NCI-H460 (cell line): ENCODE measurements around the gene PGC. TPM values are rescaled to one million over a fixed set of nuclear protein-coding genes. Genes with fewer than 3 reads are reported as not detected.
A peak's percentile ranks its signal among the peaks of the same experiment; 100 is the strongest.

Experiments used
- DNase-seq: peaks from one replicate; pipeline ENCODE4 v3.0.0-alpha.2; 2016; ENCODE audit warnings: low read depth; ENCODE audit errors: extremely low read depth
- total RNA-seq: library from RNA; depleted of rRNA; stranded (reverse); fragments of >200 nt; shearing (Covaris generic); gene quantifications from 2 replicates; pipeline ENCODE4 v1.2.3, GENCODE V29; 2014

The PGC gene
- total RNA-seq, 1 experiment from 2014 or later = not detected

- DNase-seq = no peak
These were observed 3.2 kb upstream of the PGC start for GRCh38 chr6:41750374-41750773.

GRCh38 chr6:41748542-41748941, 1.3 kb upstream of the PGC start:
- no peak for DNase-seq

DNA sequence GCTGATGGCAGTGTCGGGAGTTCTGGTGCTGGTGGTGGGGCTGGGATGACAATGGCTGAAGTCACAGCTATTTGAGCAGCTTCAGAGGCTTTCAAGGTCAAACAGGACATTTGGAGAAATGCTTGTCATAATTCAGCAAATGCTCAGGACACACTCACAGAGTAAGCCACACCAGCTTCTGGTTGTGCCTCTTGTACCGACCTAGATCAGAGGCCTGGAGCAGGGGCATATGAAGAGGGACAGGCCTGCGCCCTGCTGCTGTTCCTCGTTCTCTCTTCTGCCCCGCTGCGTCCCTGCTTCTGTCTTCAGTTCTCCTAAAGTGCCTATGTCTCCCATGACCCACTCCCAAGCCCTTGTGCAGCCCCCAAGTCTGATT, 893 bp upstream of the PGC start:
- no peak for DNase-seq

DNA sequence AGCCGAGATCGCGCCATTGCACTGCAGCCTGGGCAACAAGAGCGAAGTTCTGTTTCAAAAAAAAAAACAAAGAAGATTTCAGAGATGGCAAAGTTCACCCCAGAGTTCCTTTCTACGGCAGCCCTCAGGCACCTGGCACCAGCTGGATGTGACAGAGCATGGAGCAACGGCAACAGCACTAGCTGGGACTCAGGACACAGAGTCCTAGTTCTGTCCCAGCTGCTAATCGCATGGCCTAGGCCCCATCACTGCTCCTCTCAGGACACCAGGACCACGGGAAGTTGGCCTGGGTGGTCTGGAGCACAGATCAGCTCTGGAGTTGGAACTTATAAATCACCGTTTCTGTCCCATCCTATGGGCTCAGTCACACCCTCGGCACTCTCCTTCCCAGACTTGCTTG, 1.1 kb downstream of the PGC start:
- no peak for DNase-seq

- no peak for DNase-seq
These were observed 2.9 kb downstream of the PGC start for GRCh38 chr6:41744236-41744787.

DNA sequence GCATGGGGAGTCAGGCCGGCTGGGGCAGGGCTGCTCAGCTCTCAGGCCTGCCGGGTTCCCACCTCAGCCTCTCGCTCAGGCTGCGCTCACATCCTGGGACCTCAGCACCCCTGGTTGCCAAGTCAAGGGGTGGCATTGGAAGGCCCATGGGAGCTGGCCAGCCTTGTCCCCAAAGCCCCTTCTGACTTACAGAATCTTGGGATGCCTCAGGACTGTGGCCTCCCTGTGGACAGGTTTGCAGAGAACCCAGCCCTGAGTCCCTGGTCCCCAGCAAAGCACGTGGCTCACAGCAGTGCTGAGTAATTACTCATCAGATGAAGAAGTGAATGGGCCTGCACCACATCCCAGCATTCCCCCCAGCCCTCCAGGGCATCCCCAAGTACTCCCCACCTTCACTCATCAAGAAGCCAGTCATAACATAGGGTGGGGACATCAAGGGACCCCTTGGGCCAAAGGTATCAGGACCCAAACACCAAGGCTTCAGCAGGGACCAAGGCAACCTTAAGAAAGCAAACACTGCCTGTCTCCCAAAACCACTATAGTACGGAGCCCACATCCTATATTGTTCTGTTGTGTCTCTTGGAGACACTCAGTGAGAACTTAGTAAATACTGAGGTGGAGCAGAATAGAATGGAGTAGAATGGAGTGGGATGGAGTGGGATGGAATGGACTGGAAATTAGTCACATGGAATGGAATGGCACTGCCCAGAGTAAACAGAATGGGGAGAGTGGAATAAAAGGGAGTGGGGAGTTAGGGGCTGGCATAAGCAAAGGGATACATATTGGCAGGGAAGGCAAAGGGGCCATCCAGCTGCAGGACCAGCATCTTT, 3.6 kb downstream of the PGC start:
- DNase-seq = no peak

DNA sequence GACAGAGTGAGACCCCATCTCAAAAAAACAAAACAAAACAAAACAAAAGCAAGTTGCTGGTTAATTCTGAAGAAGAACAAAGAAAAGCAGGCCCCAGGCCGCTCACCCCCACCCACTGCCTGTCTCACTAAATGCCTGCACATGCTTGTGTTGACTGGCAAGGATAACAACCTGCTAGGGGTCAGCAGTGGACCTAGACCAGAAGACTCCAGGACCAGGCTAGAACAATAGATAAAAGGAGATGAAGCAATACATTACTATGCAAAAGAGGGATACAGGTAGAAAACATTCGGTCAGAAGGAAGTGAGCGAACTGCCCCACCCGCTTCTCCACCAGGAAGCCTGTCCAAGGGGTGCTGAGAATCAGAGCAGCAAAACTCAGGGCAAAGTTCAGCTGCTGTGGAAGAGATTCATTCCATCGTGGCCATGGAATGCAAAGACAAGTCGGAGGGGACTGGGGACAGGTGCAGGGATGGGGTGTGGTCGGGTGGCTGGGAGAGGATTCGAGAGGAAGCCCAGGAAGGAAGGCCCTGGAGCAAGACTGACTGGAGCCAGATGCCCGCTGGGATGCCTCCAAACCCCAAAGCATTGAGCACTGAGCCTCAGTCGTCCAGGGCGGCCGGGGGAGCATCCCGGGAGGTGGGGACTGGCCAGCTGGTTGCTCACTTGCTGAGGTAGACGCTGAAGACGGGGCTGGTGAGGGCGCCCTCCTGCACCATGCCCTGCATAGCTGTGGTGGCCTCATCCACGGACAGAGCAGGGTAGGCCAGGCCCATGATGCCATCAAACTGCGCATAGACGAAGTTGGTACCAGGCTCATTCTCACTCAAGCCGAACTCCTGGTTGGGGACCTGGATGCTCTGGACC, 5.3 kb downstream of the PGC start:
- DNase-seq = no peak

DNA sequence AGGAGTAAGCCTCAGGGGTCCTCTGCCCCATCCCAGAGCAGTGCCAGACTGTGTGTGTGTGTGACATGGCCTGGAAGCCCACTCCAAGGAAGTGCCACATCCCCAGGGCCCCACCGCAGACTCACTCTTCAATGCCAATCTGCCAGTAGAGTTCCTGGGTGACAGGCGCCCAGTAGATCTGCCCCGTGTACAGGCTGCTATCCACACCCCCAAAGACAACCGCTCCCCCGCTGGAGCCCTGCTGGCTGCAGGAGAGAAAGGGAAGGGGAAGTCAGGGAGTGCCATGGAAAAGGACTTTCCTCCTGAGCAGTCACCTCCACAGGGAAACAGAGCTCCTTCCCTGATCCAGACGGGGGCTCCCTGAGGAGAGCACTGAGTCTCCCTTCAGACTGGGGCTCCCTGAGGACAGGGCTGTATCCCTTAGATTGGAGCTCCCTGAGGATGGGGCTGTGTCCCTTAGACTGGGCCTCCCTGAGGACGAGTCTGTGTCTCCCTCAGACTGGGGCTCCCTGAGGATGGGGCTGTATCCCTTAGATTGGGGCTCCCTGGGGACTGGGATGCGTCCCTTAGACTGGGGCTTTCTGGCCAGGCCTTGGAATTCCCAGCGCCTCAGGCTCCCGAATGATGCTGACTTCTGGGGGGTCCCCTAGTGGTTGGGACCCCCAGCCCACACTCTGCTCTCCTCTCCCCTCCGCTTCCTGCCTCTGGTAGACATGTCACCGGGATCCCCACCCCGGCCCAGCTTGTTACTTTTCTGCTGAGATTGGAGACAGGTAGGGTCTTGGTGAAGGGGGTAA, 6.6 kb downstream of the PGC start:
- DNase-seq = no peak

DNA sequence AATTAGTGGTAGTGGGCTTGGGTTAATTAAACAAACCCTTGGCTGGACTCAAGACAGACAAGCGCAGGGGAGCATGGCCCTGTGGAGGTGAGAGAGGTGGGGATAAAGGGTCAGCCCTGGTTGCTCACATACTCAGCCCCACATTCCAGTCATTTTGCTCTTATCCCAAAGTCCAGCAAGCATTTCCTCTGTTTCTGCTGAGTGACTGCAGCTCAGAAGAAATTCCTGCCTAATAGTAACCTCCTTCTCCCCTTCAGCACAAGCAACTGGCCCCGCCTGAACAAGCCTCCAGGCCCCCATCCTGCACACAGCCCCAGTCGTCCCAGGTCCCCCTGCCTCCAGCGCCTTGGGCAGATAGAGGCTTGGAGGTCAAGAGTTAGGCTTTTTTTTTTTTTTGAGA, 8.2 kb downstream of the PGC start:
- DNase-seq = no peak

DNA sequence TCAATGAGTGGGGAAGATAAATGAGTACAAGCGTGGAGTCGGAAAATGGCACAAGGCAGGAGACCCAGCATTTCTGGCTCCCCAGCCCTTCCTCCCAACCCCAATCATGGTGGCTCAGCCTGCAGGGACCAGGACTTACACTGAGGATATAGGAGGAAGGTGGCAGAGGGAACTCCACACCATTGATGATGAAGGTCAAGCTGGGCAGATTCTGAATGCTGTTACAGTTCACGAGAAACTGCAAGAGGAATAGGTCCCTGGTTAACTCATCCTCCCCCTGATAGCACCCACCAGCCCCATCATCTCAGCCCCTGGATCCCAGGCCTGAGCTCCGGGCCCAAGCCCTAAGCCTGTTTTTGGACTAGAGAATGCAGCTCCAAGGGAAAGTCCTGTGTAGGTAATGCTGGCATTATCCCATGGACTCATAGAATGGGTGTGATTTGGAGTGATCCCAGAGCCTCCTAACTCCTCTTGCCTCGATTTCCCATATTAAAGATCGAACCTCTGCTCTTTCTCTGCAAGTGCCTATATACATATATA, 9.5 kb downstream of the PGC start:
- DNase-seq = no peak

DNA sequence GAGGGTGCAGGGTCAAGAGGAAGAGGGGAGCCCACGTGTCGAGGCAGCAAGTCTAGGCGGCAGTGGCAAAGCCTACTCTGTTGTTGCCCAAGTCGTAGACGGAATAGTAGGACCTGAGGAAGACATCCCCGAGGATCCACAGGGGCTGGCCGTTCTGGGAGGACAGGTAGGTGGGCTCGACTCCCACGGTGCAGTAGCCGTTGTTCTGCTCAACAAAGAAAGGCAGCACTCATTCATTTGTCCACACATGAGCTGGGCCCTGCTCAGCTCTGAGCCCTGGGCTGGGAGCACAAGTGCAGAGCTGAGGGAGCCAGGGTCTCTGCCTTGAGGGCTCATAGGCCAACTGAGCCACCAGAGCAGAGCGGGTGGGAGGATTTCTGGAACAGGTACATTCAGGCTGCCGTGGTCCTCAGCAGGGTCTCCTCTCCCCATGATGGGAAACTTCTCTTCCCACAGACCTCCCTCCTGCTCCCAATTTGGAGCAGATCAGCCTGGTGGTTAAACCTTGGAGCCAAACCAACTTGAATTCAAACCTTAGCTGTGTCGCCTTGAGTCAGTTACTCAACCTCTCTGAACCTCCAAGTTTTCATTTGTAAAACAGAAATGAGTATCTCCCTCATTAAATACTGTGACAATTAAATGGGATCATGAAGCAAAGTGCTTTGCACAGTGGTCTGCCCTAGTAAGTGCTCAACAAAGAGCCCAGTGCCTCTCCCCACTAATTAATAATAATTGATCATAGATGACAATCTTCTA, 10.2 kb downstream of the PGC start:
- DNase-seq = no peak

DNA sequence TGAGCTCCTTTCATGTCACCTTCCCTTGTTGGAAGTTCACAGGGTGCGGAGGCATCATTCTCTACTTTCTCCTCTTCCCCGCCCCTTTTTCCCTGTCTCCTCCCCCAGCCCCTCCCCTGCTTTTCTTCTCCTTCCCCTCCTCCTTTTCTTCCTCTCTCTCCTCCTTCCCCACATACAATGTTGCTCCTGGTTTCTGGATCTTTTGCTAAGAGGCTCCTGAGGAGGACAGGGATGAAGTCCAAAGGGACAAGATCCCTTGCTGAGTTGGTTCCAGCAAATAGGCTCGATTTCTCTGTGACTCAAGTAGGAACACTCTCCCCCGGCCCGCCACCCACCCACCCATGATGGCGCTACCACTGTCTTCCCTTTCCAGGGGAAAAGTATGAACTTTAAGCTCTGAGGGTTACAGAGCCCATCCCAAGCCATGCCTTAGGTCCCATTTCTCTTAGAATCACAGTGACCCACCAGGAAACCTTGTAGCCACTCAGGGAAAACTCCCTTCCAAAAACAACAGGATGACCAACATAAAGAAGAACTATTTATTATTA, 10.9 kb downstream of the PGC start:
- DNase-seq = no peak

DNA sequence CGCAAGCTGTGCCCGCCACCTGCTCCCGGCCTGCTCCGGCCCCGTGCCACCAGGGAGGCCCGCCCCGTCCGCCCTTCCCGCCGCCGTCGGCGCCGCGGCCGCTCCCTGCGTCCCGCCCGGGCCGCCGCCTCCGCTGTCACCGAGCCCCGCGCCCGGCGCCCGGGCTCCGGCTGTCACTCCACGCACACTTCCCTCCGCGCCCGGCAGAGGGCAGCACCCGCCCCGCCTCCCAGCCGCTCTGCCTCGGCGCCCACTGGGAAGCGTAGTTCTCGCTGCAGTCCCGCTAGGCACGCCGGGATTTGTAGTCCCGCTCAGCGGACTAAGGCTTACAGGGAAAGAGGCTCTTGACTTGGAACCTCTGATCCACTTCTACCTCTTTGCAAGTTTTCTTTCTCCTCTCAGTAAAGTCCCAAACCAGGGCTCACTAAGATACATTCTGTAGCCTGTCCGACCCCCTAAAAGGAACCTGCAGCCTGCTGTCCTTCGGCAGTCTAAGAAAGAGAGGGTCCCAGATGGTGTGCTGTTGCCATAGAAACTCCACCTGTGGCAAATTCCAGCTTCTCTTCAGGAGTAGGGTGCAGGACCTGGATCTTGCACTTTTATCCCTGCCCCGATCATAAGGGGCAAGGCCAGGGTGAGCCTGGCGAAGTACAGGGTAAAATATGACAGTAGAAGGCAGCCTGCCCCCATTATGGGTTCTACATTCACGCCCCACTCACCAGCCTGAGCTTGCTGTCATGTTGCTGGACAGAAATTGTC, 11.6 kb downstream of the PGC start, which contains the start of gene TFEB:
TSS of gene TFEB (minus strand) at position 182 of the 759 bp plus-strand sequence. CDS start 44,395 bp downstream, outside the sequence.
- DNase-seq = peak; percentile 81

- no peak for DNase-seq
These were observed 12.4 kb downstream of the PGC start for GRCh38 chr6:41734666-41735426.

GRCh38 chr6:41733707-41734665, 13.2 kb downstream of the PGC start:
- no peak for DNase-seq

DNA sequence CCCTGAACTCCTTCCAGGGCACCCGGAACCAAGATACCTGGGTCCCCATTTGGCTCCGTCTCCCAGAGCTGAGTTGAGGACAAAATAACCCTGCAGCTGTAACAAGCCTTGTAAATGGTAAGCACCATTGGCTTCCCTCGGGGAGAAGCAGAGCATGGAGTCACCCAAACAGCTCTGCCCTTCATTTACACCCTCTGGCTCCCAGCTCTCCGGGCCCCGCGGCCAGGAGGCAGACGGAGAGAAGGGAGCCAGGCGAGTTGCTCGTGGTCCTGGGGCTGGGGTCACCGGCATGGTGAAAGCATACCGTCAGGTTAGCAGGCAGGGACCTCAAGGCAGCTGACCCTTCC, 13.9 kb downstream of the PGC start:
- DNase-seq = no peak
